Erythroblast (primary cell): ENCODE measurements around the gene CPXM2.

Source experiments
- GATA1 ChIP-seq: IDR thresholded peaks from 2 replicates; pipeline ENCODE4 v1.6.1; 2011; ENCODE audit warnings: low read depth, mild to moderate bottlenecking, control low read depth, low read length, moderate library complexity
- POLR2A ChIP-seq: IDR thresholded peaks from 2 replicates; pipeline ENCODE4 v1.6.1; 2011; ENCODE audit warnings: mild to moderate bottlenecking, low read length

DNA sequence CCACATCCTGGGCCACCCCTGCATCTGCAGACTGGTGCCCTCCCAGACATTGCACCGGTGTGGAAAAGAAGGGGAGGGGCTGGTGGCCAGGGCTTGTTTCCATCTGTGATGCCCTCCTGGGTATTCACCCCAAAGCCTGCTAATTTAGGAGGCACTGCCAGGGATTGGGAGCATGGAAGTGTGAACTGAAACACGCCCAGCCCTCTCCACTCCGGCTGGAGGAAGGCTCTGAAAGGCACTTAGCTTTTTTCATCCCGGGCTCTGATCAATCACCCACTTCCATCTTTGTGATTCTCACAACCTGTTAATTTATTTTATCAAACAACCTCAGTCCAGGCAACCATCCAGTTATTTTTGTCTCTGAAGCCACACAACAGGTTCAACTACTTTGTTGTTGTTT is 20.9 kb upstream of the CPXM2 start:
- no peak for TF ChIP-seq POLR2A
- no peak for TF ChIP-seq GATA1
